ENCODE data around the gene ADAT3. TPM values are rescaled to one million over a fixed set of nuclear protein-coding genes. Genes with fewer than 3 reads are reported as not detected.

The ADAT3 gene
- total and polyA plus RNA-seq, 8 donors = 4.2 to 75.9 (median 6.3) TPM

DNA sequence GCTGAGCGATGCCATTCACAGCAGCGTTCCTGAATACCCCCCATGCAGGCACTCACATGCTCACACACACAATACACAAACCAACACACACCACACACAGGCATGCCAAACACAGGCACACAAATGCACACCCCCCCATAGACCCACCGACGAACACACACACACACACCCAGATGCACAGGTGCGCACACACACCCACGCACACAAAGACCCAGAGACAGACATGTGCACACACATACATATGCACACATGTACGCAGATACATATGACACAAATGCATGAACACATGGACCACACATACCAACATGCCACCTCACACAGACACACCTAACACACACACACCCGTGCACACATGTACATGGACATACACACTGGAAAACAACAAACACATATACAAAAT lies 28.7 kb downstream of the ADAT3 start:
- intact Hi-C loops (cut with DNase I; ENCODE audit: low total_unique reads) = loop anchor here (10.0 kb wide), 2 partner anchors 81 to 141 kb away; partner anchors contain the start of gene BTBD2
- TF ChIP-seq POLR2A (IDR thresholded peaks at IDR 0.05) (no peak), EP300 (IDR thresholded peaks at IDR 0.05) (no peak)
- no peak for DNase-seq

DNA sequence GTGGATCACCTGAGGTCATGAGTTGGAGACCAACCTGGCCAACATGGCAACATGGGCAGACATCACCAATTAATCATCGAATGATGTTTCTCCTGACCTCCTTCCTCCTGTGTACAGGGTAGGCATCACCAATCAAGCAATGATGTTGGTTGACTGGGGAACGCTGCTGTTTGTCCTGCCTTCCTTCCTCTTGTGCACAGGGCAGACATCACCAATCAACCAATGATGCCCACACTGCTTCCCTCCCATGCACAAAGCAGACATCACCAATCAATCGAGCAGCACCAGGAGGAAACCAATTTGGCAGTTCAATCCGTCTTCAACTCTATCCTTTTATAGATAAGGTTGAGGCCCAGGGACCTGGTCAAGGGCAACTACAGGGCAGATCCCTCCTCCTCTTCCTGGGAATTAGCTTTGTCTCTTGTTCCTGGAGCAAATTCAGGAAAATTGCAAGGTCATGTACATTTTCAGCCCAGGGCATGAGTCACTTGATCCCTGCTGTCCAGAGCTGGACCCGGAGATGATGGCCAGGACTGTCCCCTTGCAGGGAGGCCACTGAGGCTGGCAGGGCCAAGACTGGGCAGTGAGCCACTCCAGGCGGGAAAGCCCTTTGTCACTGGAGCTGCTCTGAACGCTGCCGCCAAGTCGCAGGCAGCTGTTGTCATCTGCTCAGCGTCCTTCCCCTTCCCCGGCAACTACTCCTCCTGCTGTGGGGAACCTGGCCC lies 30.4 kb downstream of the ADAT3 start:
- H3K36me3 ChIP-seq = no peaks in the 10 kb centered on the region
- WGBS, 5 donors = 39 to 55% (median 47%) methylated on average over 10 to 11 of the region's 11 CpGs
- no peak overlapping the region for H3K27ac ChIP-seq
- H3K27me3 ChIP-seq = no peaks in the 10 kb centered on the region
- peaks cover 4 to 19% (median 12%) of the 10 kb centered on the region in 4 donors for H3K4me1 ChIP-seq
- peak in 1 of 2 donors; percentile 36 for DNase-seq
- intact Hi-C loops (cut with DNase I; ENCODE audit: low total_unique reads) = loop anchor here (10.0 kb wide), 2 partner anchors 79 to 139 kb away; partner anchors contain the start of gene BTBD2
- peaks cover 0 to 5% (median 0%) of the 10 kb centered on the region in 4 donors for H3K9me3 ChIP-seq
- H3K4me3 ChIP-seq = no peak overlapping the region
- no peak for TF ChIP-seq EP300 (IDR thresholded peaks at IDR 0.05)
- TF ChIP-seq POLR2AphosphoS5 (IDR thresholded peaks at IDR 0.05) = no peak
- TF ChIP-seq, protein P1, sequence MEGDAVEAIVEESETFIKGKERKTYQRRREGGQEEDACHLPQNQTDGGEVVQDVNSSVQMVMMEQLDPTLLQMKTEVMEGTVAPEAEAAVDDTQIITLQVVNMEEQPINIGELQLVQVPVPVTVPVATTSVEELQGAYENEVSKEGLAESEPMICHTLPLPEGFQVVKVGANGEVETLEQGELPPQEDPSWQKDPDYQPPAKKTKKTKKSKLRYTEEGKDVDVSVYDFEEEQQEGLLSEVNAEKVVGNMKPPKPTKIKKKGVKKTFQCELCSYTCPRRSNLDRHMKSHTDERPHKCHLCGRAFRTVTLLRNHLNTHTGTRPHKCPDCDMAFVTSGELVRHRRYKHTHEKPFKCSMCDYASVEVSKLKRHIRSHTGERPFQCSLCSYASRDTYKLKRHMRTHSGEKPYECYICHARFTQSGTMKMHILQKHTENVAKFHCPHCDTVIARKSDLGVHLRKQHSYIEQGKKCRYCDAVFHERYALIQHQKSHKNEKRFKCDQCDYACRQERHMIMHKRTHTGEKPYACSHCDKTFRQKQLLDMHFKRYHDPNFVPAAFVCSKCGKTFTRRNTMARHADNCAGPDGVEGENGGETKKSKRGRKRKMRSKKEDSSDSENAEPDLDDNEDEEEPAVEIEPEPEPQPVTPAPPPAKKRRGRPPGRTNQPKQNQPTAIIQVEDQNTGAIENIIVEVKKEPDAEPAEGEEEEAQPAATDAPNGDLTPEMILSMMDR (IDR thresholded peaks at IDR 0.05) = no peak
- no peak for TF ChIP-seq POLR2A (IDR thresholded peaks at IDR 0.05)

More for the DNA sequence above, 28.7 kb downstream of the ADAT3 start:
- Histone ChIP-seq H3K4me3 (no peak overlapping the region), H3K36me3 (no peaks in the 10 kb centered on the region), H3K27me3 (peaks cover 0 to 4% (median 0%) of the 10 kb centered on the region in 3 donors), H3K4me1 (peaks cover 9 to 20% (median 17%) of the 10 kb centered on the region in 4 donors), H3K27ac (no peak overlapping the region), H3K9me3 (peaks cover 0 to 5% (median 0%) of the 10 kb centered on the region in 4 donors)
- 87 to 92% (median 91%) methylated on average over 6 to 8 of the region's 8 CpGs for WGBS, 5 donors

DNA sequence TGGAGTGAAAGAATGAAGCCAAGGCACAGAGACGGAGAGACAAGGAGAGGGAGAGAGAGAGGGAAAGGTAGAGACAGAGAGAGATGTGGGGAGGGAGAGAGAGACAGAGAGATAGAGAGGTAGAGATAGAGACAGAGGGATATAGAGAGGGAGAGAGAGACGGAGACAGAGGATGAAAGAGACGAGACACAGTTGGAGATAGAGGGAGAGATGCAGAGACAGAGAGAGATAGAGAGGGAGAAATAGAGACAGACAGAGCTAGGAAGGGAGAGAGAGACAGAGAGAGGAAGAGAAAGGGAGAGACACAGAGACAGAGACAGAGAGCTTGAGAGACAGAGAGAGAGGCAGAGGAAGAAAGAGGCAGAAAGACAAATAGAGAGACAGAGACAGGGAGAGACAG lies 31.2 kb downstream of the ADAT3 start:
- no peaks in the 10 kb centered on the region for H3K36me3 ChIP-seq
- no peak for DNase-seq
- WGBS, 5 donors = 82 to 86% (median 84%) methylated on average over 3 of the region's 3 CpGs
- H3K27me3 ChIP-seq = no peaks in the 10 kb centered on the region
- H3K4me3 ChIP-seq = no peak overlapping the region
- intact Hi-C loops (cut with DNase I; ENCODE audit: low total_unique reads) = loop anchor here (10.0 kb wide), 2 partner anchors 78 to 138 kb away; partner anchors contain the start of gene BTBD2
- H3K27ac ChIP-seq = no peak overlapping the region
- peaks cover 4 to 19% (median 12%) of the 10 kb centered on the region in 4 donors for H3K4me1 ChIP-seq
- no peak for TF ChIP-seq POLR2AphosphoS5 (IDR thresholded peaks at IDR 0.05)
- TF ChIP-seq EP300 (IDR thresholded peaks at IDR 0.05) = no peak
- H3K9me3 ChIP-seq = peaks cover 0 to 5% (median 0%) of the 10 kb centered on the region in 4 donors

DNA sequence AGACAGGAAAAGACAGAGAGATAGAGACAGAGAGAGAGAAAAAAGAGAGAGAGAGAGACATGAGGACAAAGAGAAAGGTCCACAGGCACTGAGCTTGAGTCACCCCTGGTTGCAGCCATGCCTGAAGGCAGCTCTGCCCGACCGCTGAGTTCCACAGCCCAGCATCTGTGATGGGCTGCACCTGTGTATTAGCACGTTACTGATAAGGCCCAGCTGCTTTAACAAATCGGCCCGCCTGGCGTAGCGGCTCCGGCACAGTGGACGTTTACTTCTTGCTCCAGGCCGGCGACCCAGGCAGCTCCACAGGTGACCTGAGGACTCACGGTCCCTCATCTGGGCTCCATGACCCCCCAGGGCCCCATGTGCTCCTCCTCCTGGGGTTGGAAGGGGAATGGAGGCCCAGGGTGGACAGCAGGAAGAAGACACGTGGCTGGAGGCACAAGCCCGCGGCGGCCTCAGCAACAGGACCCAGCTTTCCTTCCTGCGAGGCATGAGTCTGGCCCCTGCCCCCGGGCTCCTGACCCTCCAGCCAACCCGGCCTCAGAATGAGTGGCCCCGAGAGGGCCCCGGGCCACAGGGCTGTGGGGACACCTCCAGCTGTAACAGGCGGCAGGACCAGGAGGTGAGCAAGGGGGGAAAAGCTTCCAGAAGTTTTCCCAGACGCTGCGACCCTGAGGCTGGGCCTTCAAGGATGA lies 31.9 kb downstream of the ADAT3 start:
- Histone ChIP-seq H3K27me3 (no peaks in the 10 kb centered on the region), H3K4me1 (peaks cover 4 to 21% (median 12%) of the 10 kb centered on the region in 4 donors), H3K36me3 (no peaks in the 10 kb centered on the region), H3K4me3 (no peak overlapping the region), H3K9me3 (peaks cover 0 to 5% (median 0%) of the 10 kb centered on the region in 4 donors), H3K27ac (no peak overlapping the region)
- no peak for DNase-seq
- intact Hi-C loops (cut with DNase I; ENCODE audit: low total_unique reads) = loop anchor here (10.0 kb wide), 2 partner anchors 78 to 138 kb away; partner anchors contain the start of gene BTBD2
- WGBS, 5 donors = 84 to 90% (median 89%) methylated on average over 16 to 24 of the region's 24 CpGs
- TF ChIP-seq POLR2A (IDR thresholded peaks at IDR 0.05) (no peak), EP300 (IDR thresholded peaks at IDR 0.05) (no peak), POLR2AphosphoS5 (IDR thresholded peaks at IDR 0.05) (no peak)
- TF ChIP-seq, protein P1 (IDR thresholded peaks at IDR 0.05) = no peak

DNA sequence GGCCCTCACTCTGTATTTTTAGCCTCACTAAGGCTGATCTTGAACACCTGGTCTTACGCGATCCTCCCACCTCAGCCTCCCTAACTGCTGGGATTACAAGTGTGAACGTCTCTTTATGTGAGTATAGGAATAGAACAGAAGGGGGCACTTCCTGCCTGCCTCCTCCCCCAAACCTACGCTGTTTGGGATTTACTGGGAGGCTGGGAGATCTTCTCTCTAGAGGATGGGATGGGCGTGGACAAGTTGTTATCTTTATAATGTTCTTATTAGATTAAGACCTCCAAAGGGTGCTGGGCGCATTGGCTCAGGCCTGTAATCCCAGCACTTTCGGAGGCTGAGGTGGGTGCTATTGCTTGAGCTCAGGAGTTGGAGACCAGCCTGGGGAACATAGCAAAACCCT lies 32.9 kb downstream of the ADAT3 start:
- DNase-seq = no peak
- H3K27ac ChIP-seq = no peak overlapping the region
- peaks cover 11 to 31% (median 22%) of the 10 kb centered on the region in 4 donors for H3K4me1 ChIP-seq
- no peaks in the 10 kb centered on the region for H3K9me3 ChIP-seq
- TF ChIP-seq EP300 (IDR thresholded peaks at IDR 0.05) = no peak
- TF ChIP-seq, protein P1 (IDR thresholded peaks at IDR 0.05) = no peak
- no peak for TF ChIP-seq POLR2AphosphoS5 (IDR thresholded peaks at IDR 0.05)
- TF ChIP-seq POLR2A (IDR thresholded peaks at IDR 0.05) = no peak
- H3K4me3 ChIP-seq = no peak overlapping the region
- no peaks in the 10 kb centered on the region for H3K36me3 ChIP-seq
- intact Hi-C loops (cut with DNase I; ENCODE audit: low total_unique reads) = loop anchor here (10.0 kb wide), 2 partner anchors 77 to 137 kb away; partner anchors contain the start of gene BTBD2
- H3K27me3 ChIP-seq = no peaks in the 10 kb centered on the region
- WGBS, 5 donors = 70 to 90% (median 82%) methylated on average over 7 of the region's 7 CpGs

Measured in stomach (tissue), 9 donors.